Amniotic stem cell (primary cell): Measurements from ENCODE around the gene ASTN2.

Source experiments
- DNase-seq: peaks from one replicate; lab custom pipeline; 2025; lab: John Stamatoyannopoulos, UW

Gene ASTN2

GRCh38 chr9:116520218-116520617 is 894.6 kb downstream of the ASTN2 start:
- DNase-seq = no peak

DNA sequence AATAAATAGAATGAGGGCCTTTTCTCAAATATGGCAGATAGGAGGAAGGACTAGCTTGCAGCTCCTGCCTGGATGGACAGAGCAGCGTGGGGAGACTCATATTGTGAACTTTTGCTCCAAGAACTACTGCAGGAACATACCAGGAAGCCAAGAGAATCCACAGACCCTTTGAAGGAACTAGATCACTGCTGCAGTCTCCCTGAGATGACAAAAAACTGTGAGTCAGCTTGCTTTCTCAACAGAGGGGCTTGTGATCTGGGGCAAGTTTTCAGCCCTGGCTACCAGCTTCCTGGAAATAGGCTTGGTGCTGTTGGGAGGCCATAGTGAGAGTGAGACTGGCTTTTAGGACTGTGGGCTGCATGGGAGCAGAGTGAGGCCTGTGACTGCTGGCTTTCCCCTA is 898.4 kb downstream of the ASTN2 start:
- no peak for DNase-seq

DNA sequence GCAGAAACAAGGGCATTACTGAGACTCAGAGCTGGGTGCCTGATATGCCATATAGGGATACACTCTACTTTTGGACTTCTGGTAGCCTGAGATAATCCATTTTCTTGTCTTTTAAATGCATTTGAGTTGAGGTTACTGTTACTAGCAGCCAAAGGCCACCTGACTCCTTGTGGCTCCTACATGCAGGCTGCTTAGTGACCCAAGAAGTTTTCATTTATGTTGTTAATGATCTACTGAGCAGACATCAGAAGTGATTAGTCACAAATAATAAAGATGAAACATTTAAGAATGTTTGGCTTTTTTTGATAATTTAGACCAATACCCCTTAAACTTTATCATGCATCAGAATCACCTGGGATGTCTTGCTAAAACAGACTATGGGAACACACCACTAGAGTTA is 899.3 kb downstream of the ASTN2 start:
- DNase-seq = no peak

GRCh38 chr9:116506685-116507084 is 908.2 kb downstream of the ASTN2 start:
- no peak for DNase-seq

GRCh38 chr9:116504893-116505480 is 909.9 kb downstream of the ASTN2 start:
- no peak for DNase-seq

DNA sequence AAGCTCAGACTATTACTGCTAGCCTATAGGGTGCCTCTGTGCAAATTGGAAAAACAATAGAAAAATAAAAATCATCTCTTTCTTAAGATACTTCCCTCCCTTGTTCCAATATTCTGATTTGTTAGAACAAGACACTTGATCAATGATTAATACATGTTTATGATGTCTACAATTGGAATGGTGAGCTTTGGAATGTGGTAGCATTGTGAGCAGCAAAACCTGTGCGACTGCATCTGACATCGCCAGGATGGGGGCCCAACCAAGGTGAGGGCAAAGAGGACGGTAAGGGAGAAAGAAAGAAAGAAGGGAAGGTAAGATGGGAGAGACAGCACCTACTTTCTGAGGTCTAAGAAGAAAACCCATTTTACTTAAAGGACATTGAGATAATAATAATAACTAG is 910.8 kb downstream of the ASTN2 start:
- no peak for DNase-seq

DNA sequence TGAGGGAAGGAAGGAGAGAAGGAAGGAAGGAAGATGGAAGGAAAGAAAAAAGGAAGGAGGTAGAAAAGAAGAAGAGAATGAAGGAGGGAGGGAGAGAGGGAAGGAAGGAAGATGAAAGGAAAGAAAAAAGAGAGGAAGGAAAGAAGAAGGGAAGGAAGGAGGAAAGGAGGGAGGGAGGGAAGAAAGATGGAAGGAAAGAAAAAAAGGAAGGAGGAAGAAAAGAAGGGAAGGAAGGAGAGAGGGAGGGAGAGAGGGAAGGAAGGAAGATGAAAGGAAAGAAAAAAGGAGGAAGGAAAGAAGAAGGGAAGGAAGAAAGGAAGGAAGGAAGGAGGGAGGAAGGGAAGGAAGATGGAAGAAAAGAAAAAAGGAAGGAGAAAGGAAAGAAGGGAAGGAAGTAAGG is 912.1 kb downstream of the ASTN2 start:
- DNase-seq = no peak

GRCh38 chr9:116501871-116502270 is 913.0 kb downstream of the ASTN2 start:
- DNase-seq = no peak

- DNase-seq = no peak
These were observed 914.6 kb downstream of the ASTN2 start for GRCh38 chr9:116499986-116500871.

- DNase-seq = no peak
These were observed 915.4 kb downstream of the ASTN2 start for GRCh38 chr9:116499434-116499833.

DNA sequence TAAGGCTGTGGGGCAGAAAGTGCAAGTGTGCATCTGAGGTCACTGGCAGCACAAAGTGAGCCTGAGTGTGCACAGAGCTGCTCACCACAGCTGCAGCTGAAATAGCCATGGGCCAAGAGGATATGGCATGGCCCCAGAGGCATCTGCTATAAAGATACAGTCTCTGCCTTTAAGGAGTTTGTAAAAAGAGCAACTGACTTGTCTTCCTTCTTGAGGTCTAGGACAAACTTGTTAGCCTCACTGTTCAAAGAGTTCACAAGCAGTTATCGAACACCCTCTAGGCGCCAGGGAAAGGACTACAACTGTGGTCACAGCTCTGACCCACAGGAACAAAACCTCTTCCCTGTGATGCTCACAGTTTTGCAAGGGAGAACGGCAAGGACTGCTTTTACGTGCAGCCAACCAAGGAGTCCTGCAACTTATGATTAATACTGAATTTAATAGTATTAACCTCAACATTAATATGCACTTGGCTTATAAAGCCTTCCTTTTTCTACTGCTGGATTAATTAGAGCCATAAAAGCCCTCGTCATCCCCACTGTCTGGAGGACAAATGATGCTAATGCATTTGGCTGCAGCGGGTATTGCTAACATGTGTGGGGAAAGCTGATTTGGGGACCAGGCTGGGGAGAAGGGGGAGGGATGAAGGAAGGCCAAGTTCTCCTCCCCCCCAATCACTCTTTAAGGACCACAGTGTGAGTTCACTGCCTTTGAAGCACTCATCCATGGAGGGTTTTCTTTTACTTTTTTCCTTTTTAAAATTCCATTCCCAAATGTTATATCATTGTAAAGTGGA is 917.6 kb downstream of the ASTN2 start:
- DNase-seq = no peak

GRCh38 chr9:116496167-116496566 is 918.7 kb downstream of the ASTN2 start:
- no peak for DNase-seq

GRCh38 chr9:116495725-116496124 is 919.1 kb downstream of the ASTN2 start:
- DNase-seq = no peak

- no peak for DNase-seq
These were observed 919.8 kb downstream of the ASTN2 start for GRCh38 chr9:116494815-116495634.

- no peak for DNase-seq
These were observed 921.5 kb downstream of the ASTN2 start for GRCh38 chr9:116493183-116493860.

DNA sequence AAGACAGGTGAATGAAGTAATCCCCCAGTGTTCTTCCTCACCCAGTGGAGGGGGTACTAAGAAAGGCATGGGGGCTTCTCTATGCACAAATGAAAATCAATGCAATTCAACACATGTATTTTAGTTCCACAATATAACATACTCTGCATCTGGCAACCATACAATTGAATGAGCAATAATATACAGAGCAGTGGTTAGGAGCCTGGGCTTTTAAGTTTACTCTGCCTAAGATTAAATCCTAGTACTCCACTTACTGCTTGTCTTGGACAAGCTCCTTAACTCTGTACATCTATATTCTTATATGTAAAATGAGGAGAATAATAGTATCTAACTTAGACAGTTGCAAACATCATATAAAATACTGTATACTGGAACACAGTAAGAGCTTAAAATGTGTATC is 923.2 kb downstream of the ASTN2 start:
- DNase-seq = no peak

DNA sequence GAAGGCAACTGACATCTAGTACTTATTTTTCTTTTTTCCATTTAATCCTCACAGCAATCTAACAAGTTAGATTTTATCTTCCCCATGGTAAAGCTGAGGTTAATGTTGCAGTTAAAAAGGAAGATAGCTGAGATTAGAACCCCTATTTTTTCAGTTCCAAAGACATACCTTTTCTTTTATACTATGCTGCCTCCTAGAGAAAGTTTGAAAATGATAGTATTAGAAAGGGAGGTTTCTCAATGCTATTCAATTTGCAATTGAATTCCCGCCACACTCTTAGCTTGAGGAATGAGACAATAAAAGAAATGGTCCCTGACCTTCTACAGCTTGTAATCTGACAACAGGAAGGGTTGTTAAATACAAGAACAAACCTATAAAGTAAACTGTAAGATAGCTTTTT is 923.6 kb downstream of the ASTN2 start:
- DNase-seq = no peak

DNA sequence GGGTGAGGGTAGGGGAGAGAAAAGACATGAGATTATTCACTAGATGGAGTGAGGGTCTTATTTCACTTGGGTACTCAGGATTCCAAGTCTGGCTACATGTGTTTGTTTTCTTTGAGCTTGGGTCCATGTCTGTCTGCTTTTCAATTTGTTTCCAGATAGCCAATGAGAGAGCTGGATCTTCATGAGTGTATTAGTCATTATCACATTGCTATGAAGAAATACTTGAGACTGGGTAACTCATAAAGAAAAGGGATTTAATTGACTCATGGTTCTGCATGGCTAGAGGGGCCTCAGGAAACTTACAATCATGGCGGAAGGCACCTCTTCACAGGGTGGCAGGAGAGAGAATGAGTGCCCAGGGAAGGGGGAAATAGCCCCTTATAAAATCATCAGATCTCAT is 924.5 kb downstream of the ASTN2 start:
- DNase-seq = no peak

- DNase-seq = no peak
These were observed 926.5 kb downstream of the ASTN2 start for GRCh38 chr9:116488373-116488772.

- no peak for DNase-seq
These were observed 930.3 kb downstream of the ASTN2 start for GRCh38 chr9:116484492-116485061.
